OCI-LY1 (cell line): ENCODE data around the gene ARHGEF33.

ENCODE experiments used
- CTCF ChIP-seq: fragments of 200-600 bp; sonication (generic), shearing (Covaris generic); IDR thresholded peaks from 2 replicates; pipeline ENCODE4 v1.5.1; 2017; ENCODE audit warnings: mild to moderate bottlenecking, antibody characterized with exemption, low read length, moderate library complexity, mixed read lengths
- EZH2 ChIP-seq: fragments of 200-600 bp; sonication (generic), shearing (Covaris generic); IDR thresholded peaks from 2 replicates; pipeline ENCODE4 v1.8.0; 2017; ENCODE audit warnings: borderline replicate concordance, mixed run types, mild to moderate bottlenecking, antibody characterized with exemption, low read length, moderate library complexity, mixed read lengths

DNA sequence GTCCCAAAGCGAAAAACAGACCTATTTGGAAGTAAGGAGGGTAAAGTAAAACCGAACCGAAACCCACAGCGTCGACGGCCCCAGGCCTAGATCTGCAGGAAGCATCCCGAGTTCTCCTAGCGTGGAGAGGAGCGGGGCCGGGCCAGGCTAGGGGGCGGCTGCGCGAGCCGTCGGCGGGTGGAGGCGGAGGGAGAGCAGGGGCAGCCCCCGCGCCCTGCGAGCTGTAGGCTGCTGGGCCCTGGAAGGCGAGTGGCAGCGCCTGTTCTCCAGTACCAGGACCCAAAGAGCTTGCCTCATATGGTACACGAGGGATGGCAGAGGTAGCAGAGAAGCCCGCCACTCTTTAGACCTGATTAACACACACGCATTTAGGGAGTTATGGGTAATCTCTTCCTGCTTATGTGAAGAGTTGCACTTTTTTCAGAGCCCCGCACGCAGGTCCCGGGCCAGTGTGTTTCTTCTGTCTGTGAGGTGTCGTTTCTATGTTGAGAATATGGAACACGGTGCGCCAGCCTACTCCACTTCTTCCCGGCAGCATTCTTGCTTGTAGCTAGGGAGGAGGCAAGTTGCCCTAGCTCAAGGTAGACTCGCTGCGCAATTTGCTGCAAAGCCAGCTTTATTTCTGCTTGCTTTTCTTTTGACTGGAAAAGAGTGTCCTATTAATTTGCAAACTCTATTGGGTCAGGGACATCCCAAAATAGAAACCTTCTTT lies 71.1 kb downstream of the ARHGEF33 start:
- TF ChIP-seq CTCF (no peak), EZH2 (no peak)
